Stimulated activated CD4-positive, alpha-beta T cell treated with anti-CD3 and anti-CD28 coated beads, Interleukin-2, amount 100 ng/mL, for 24 hours (primary cell): ENCODE data around the gene ZNF621.
A peak's percentile ranks its signal among the peaks of the same experiment; 100 is the strongest.
"Not testable (repeated sequence)": the region's sequence is repeated elsewhere in the genome, so short reads cannot be mapped to it uniquely, and the experiment has no call there.

Experiments used
- DNase-seq, 2 donors: peaks; one replicate each; pipeline ENCODE4 v3.0.0-alpha.2; 2020

Gene ZNF621

GRCh38 chr3:40546816-40547215 is 22.1 kb downstream of the ZNF621 start:
- no peak for DNase-seq

- no peak for DNase-seq
These were observed 25.4 kb downstream of the ZNF621 start for GRCh38 chr3:40550167-40550566.

GRCh38 chr3:40557575-40558161 is 32.9 kb downstream of the ZNF621 start:
- no peak for DNase-seq

- not testable (repeated sequence) for DNase-seq
These were observed 37.7 kb downstream of the ZNF621 start for GRCh38 chr3:40562482-40562881.

GRCh38 chr3:40565629-40566028 is 40.9 kb downstream of the ZNF621 start:
- not testable (repeated sequence) for DNase-seq

GRCh38 chr3:40566694-40567093 is 41.9 kb downstream of the ZNF621 start:
- DNase-seq = no peak

GRCh38 chr3:40572588-40572987 is 47.8 kb downstream of the ZNF621 start:
- no peak for DNase-seq

- no peak for DNase-seq
These were observed 49.3 kb downstream of the ZNF621 start for GRCh38 chr3:40574050-40574449.

- DNase-seq = no peak
These were observed 49.9 kb downstream of the ZNF621 start for GRCh38 chr3:40574661-40575060.

GRCh38 chr3:40576396-40576795 is 51.6 kb downstream of the ZNF621 start:
- DNase-seq = no peak

GRCh38 chr3:40580494-40581091 is 55.8 kb downstream of the ZNF621 start:
- DNase-seq = peak; percentile 68

- DNase-seq = no peak
These were observed 56.4 kb downstream of the ZNF621 start for GRCh38 chr3:40581166-40581565.

GRCh38 chr3:40582401-40583027 is 57.8 kb downstream of the ZNF621 start:
- DNase-seq = no peak

GRCh38 chr3:40583691-40584090 is 58.9 kb downstream of the ZNF621 start:
- no peak for DNase-seq

- peak; percentile 82 for DNase-seq
These were observed 59.9 kb downstream of the ZNF621 start for GRCh38 chr3:40584625-40585189.

GRCh38 chr3:40585381-40586016 is 60.7 kb downstream of the ZNF621 start:
- no peak for DNase-seq

- DNase-seq = no peak
These were observed 62.1 kb downstream of the ZNF621 start for GRCh38 chr3:40586901-40587300.

GRCh38 chr3:40588406-40588805 is 63.6 kb downstream of the ZNF621 start:
- DNase-seq = no peak
